HUES6 (cell line): ENCODE measurements around the gene FCER1G.
"Not testable (repeated sequence)": the region's sequence is repeated elsewhere in the genome, so short reads cannot be mapped to it uniquely, and the experiment has no call there.

Source experiments
- H3K27ac ChIP-seq: 2 replicates; pipeline ENCODE4 v1.7.0; 2013; ENCODE audit warnings: low read depth, mild to moderate bottlenecking, low read length, inconsistent platforms
- H3K27me3 ChIP-seq: 2 replicates; pipeline ENCODE4 v1.6.1; 2013; ENCODE audit warnings: low read length; ENCODE audit not compliant: control insufficient read depth, insufficient read depth
- H3K36me3 ChIP-seq: 2 replicates; pipeline ENCODE4 v1.6.1; 2013; ENCODE audit warnings: low read length; ENCODE audit not compliant: control insufficient read depth, insufficient read depth
- H3K4me1 ChIP-seq: 2 replicates; pipeline ENCODE4 v1.6.1; 2013; ENCODE audit warnings: low read length; ENCODE audit not compliant: control insufficient read depth, insufficient read depth
- H3K4me3 ChIP-seq: 2 replicates; pipeline ENCODE4 v1.5.1; 2013; ENCODE audit warnings: low read depth, low read length
- H3K9ac ChIP-seq: one replicate; pipeline ENCODE4 v1.6.1; 2013; ENCODE audit warnings: mild to moderate bottlenecking, low read length
- H3K9me3 ChIP-seq: 2 replicates; pipeline ENCODE4 v1.6.1; 2013; ENCODE audit warnings: low read depth, low read length; ENCODE audit not compliant: control insufficient read depth, insufficient read depth

Gene FCER1G

DNA sequence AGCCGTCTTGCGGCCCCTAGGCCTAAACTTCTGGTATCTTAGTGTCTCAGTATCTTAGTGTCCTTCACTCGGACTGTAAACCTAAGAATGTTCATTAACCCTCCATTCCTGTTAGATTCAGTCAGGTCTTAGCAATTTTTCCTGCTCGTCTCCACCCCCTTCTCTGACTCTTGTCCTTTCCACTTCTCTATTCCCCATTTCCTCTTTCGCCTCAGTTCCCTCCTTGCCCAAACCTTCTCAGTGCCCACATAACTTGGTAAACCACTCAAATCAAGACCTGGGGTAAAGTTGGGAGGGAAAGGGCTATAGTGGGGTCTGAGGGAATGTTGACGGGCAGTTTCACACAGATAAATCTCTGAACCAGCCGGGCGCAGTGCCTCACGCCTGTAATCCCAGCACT is 726 bp upstream of the FCER1G start:
- H3K27ac ChIP-seq: no peak overlapping the region
- H3K4me1 ChIP-seq: peaks cover 22% of the 10 kb centered on the region
- peaks cover 54% of the 10 kb centered on the region for H3K36me3 ChIP-seq
- H3K27me3 ChIP-seq: no peaks in the 10 kb centered on the region
- no peak overlapping the region for H3K9ac ChIP-seq
- no peaks in the 10 kb centered on the region for H3K9me3 ChIP-seq
- no peak overlapping the region for H3K4me3 ChIP-seq

DNA sequence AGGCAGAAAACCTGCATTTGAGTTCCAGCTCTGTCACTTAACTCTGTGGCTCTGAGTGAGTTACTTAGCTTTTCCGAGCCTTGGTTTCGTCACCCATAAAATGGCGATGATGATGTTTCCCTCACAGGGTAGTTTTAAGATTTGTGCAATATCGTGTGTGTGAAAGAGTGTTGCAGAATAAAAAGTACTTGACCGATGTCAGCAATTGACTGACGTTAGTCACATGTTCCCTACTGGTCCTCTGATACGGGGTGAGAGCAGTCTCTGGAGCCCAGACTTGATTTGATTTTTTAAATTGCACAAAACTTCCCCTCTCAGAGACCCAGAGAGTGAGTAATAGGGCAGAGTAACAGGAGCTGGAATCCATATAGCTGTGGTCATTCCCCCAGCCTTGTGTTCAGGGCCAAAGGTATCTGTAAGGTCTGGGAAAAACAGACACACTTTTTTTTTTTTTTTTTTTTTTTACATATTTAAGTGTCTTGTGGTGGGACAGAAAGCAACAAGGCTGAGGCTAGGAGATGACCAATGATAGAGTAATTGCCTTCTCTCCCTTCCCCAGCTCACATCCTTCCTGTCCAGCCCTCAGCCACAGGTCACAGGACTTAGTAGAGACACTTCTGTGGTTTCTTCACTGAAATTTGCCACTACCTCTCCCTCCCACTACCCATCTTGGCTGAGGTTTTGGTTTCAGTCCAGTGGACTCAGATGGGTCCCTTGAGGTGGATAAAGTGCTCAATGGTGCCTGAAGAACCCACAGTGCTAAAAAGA is 2.0 kb downstream of the FCER1G start:
- Histone ChIP-seq H3K36me3 (peaks cover 28% of the 10 kb centered on the region), H3K4me1 (peaks cover 18% of the 10 kb centered on the region), H3K4me3 (no peak overlapping the region), H3K9ac (no peak overlapping the region), H3K27me3 (no peaks in the 10 kb centered on the region), H3K9me3 (no peaks in the 10 kb centered on the region), H3K27ac (no peak overlapping the region)

DNA sequence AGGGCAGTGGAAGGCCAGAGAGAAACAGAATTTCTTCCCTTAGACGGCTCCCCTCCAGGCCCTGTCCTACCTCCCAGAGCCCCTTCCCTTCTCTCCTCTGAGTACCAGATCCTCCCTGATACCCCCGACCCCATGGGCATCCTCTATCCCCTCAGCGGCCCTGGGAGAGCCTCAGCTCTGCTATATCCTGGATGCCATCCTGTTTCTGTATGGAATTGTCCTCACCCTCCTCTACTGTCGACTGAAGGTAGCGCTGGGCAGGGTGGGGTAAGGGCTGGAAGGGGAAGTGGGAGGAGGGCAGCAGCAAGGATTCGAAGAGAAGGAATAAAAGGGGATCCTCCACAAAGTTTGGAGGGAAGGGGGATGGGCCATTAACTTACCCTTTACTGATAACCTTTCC is 2.7 kb downstream of the FCER1G start:
- Histone ChIP-seq H3K27me3 (no peaks in the 10 kb centered on the region), H3K4me1 (peaks cover 18% of the 10 kb centered on the region), H3K36me3 (peaks cover 21% of the 10 kb centered on the region), H3K4me3 (no peak overlapping the region), H3K9me3 (no peaks in the 10 kb centered on the region), H3K27ac (no peak overlapping the region), H3K9ac (no peak overlapping the region)

DNA sequence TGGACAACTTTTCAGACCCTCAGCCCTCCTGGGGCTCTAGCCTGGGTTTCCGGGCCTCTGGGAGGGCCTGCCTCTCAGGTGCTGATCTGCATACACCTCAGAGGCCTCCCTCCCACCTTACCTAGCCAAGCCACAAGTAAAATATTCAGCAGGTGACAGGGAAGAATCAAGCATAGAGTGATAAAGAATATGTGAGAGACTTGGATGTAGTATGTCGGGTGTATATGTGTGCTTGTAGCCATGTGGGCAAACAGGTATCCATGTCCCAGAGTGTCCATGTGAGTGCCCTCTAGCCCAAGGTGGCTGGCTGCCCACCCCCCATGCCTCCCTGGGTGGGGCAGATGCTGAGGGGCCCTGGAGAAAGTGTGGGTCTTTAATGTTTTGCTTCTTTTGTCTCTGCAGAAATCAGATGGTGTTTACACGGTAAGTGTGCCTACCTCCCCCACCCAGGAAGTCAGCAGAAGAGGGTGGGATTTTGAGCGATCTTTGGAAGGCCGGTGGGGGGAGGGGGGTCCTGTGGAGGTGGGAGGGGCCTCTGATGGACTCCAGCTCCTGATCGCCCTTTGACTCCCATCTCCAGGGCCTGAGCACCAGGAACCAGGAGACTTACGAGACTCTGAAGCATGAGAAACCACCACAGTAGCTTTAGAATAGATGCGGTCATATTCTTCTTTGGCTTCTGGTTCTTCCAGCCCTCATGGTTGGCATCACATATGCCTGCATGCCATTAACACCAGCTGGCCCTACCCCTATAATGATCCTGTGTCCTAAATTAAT is 3.4 kb downstream of the FCER1G start:
- H3K4me1 ChIP-seq: peaks cover 18% of the 10 kb centered on the region
- H3K27ac ChIP-seq: no peak overlapping the region
- H3K9ac ChIP-seq: no peak overlapping the region
- no peak overlapping the region for H3K4me3 ChIP-seq
- H3K9me3 ChIP-seq: no peaks in the 10 kb centered on the region
- H3K27me3 ChIP-seq: no peaks in the 10 kb centered on the region
- peaks cover 15% of the 10 kb centered on the region for H3K36me3 ChIP-seq

DNA sequence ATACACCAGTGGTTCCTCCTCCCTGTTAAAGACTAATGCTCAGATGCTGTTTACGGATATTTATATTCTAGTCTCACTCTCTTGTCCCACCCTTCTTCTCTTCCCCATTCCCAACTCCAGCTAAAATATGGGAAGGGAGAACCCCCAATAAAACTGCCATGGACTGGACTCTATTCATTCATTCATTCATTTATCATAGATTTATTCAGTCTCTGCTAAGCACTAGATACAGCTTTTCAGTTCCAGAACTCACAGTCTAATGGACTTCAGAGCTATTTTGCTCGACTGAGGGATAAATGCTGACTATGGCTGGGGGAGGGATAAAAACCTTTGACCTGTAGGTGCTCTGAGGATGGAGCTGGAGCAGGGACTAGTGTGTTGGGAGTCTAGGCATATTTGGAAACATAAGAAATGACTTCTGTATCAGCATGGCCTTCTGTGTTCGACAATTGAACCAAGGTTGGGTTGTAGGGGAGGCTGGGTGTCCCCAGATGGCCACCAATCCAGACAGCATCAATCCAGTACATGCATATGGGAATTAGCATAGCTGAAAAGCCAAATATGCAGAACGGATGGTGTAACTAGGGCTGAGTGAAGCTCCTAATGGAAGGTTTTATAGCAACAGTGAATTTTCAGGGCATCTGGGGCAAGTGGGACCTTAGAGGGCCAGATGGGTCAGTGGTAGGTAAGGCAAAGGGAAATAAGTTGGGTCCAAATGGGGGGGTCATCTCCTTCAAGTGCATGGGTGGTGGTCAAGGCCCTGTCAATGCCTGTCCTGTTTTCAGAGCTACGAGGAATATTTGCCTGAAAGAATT is 4.2 kb downstream of the FCER1G start:
- Histone ChIP-seq H3K4me3 (no peak overlapping the region), H3K27me3 (no peaks in the 10 kb centered on the region), H3K9me3 (no peaks in the 10 kb centered on the region), H3K36me3 (peaks cover 7% of the 10 kb centered on the region), H3K4me1 (peaks cover 21% of the 10 kb centered on the region), H3K27ac (no peak overlapping the region), H3K9ac (no peak overlapping the region)

DNA sequence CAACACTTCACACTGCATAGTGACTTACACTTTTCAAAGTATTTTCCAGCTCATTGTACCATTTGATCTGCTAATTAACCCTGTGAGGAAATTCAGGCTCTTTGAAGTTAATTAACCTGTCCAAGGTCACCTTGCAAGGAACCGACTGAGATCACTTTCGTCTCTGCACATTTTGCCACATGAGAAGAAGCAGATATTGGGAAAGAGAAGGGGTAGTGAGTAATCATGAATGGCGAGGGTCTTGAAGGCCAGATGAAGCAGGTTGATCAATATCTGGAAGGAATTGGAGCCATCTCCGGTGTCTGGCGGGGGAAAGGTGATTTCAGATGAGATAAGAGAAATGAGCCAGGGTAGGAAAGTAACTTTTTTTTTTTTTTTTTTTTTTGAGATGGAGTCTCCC is 4.9 kb downstream of the FCER1G start:
- no peaks in the 10 kb centered on the region for H3K9me3 ChIP-seq
- no peak overlapping the region for H3K4me3 ChIP-seq
- no peak overlapping the region for H3K9ac ChIP-seq
- peaks cover 22% of the 10 kb centered on the region for H3K4me1 ChIP-seq
- no peaks in the 10 kb centered on the region for H3K27me3 ChIP-seq
- H3K36me3 ChIP-seq: peaks cover 3% of the 10 kb centered on the region; the same call in 1 of the 2 replicates
- no peak overlapping the region for H3K27ac ChIP-seq

DNA sequence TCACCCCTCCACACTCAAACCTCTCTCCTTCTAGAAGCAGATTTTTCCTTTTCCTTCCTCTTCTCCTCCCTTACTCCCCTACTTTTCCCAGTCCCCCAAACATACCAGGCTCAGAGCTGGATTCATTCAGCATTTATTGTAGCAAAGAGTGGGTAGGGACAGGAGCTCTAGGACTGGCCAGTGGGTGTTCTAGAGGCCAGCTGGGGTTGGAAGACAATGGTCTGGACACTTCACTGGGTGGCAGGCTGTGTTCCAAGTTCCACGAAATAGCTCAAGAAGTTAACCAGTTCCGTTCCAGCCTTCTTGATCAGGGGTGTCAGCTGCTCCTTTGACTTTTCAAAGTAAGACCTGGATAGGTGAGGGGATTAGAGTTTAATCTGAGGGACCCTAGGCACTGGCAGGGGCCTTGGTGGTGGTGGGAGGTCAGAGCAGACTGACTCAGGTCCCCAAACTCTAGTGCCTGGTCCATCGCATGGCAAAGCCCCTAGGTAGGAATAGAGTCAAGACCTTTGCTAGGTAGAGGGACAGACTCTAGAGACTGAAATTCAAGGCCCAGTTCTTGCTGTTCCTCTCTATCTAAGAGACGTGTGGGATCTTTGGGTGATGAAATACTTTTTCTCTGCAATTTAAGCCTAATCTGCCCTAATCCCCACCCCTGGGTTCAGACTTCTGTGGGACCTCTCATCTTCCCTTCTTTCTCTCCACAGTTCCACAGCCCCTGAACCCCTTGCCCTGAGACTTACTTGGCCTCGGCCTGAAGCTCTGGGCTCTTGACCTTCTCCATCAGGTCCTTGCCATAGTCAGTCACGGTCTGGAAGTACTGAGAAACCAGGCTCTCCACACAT is 7.3 kb downstream of the FCER1G start:
- no peaks in the 10 kb centered on the region for H3K36me3 ChIP-seq
- peaks cover 31% of the 10 kb centered on the region for H3K4me1 ChIP-seq
- H3K27ac ChIP-seq: no peak overlapping the region
- H3K9ac ChIP-seq: no peak overlapping the region
- H3K4me3 ChIP-seq: no peak overlapping the region
- no peaks in the 10 kb centered on the region for H3K27me3 ChIP-seq
- no peaks in the 10 kb centered on the region for H3K9me3 ChIP-seq

DNA sequence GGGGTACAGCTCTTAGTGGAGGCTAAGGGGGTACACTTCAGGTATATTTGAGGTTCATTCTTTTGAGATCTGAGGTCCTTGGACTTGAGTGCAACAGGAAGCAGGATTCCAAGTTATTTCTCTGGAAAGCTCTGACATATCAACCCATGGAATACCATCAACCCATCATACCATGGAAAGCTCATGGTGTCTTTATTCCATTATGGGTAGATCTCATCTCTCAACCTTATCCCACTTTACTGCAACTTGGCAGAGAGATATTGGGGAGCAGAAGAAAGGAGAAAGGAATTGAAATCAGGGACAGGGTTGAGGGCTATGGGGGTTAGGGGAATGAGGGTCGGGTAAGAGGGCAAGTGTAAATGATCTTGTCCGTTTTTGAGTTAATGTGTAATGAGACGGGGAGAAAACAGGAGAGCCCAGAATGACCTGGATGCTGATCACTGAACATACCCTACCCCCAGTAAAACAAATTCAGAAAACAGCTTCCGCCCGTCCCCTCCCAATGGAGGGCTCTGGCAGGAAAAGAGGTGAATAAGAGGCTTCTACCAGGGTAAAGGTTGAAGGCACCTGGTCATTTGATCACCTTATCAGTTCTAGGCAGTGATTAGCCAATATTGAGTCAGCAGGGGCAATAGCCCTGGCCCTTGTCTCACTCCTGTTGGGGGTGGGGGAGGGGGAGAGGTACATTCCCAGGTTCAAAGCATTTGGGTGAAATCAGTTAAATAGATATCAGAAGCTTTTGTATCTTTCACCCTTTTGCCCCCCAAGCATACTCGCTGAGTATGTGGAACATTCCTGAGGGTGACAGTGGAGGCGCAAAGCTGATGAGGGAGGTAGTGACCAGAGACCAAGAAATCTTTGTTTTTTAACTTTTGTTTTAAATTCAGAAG is 9.0 kb downstream of the FCER1G start:
- Histone ChIP-seq H3K9me3 (no peaks in the 10 kb centered on the region), H3K36me3 (peaks cover 9% of the 10 kb centered on the region), H3K27me3 (no peaks in the 10 kb centered on the region), H3K27ac (no peak overlapping the region), H3K9ac (no peak overlapping the region), H3K4me3 (no peak overlapping the region), H3K4me1 (peaks cover 26% of the 10 kb centered on the region)

DNA sequence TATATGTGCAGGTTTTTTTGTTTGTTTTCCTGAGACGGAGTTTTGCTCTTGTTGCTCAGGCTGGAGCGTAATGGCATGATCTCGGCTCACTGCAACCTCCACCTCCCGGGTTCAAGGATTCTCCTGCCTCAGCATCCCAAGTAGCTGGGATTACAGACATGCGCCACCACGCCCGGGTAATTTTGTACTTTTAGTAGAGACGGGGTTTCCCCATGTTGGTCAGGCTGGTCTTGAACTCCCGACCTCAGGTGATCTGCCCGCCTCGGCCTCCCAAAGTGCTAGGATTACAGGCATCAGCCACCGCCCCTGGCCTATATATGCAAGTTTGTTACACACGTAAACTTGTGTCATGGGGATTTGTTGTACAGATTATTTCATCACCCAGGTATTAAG is 9.6 kb downstream of the FCER1G start:
- H3K4me3 ChIP-seq, H3K27ac ChIP-seq, H3K27me3 ChIP-seq, H3K9ac ChIP-seq, H3K9me3 ChIP-seq: not testable (repeated sequence)
- peaks cover 15% of the 10 kb centered on the region for H3K36me3 ChIP-seq
- peaks cover 26% of the 10 kb centered on the region for H3K4me1 ChIP-seq

DNA sequence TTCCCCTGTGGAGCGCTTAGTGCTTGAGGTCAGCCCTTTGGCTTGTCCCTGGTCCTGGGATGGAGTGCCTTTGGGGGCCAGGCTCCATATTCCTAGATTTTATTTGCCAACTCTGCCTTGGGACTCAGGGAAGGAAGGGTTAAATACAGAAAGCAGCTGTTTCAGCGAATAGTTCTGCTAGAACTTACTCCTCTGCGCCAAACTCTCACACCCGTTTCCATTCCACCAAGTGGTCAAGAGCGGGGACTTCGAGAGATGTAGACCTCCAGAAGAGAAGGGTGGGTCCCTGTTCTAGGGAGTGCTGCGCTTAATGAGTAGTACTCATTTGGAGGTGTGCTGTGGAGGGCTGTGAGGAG is 10.1 kb downstream of the FCER1G start:
- Histone ChIP-seq H3K9ac (no peak overlapping the region), H3K27me3 (no peaks in the 10 kb centered on the region), H3K4me3 (0 out of 2 replicates have a peak overlapping the region, but pooled peaks have one; percentile 10), H3K36me3 (peaks cover 18% of the 10 kb centered on the region), H3K4me1 (peaks cover 26% of the 10 kb centered on the region), H3K9me3 (no peaks in the 10 kb centered on the region), H3K27ac (no peak overlapping the region)
